BLaER1 (cell line): Measurements from ENCODE around the gene CFD.
"Not testable (repeated sequence)": the region's sequence is repeated elsewhere in the genome, so short reads cannot be mapped to it uniquely, and the experiment has no call there.

Source experiments
- H3K27ac ChIP-seq: shearing (Covaris generic); formaldehyde crosslinking; 2 replicates; pipeline ENCODE4 v1.8.1; 2022
- H3K27me3 ChIP-seq: shearing (Covaris generic); formaldehyde crosslinking; 2 replicates; pipeline ENCODE4 v1.8.1; 2022
- H3K36me3 ChIP-seq: shearing (Covaris generic); formaldehyde crosslinking; 2 replicates; pipeline ENCODE4 v1.8.1; 2022
- H3K4me1 ChIP-seq: shearing (Covaris generic); formaldehyde crosslinking; 2 replicates; pipeline ENCODE4 v1.8.1; 2022
- H3K4me2 ChIP-seq: shearing (Covaris generic); formaldehyde crosslinking; 2 replicates; pipeline ENCODE4 v1.8.1; 2022
- H3K4me3 ChIP-seq: shearing (Covaris generic); formaldehyde crosslinking; 2 replicates; pipeline ENCODE4 v1.8.1; 2022
- H3K9ac ChIP-seq: shearing (Covaris generic); formaldehyde crosslinking; 2 replicates; pipeline ENCODE4 v1.8.1; 2022
- H3K9me3 ChIP-seq: shearing (Covaris generic); formaldehyde crosslinking; 2 replicates; pipeline ENCODE4 v1.8.1; 2022
- H4K20me1 ChIP-seq: shearing (Covaris generic); formaldehyde crosslinking; 2 replicates; pipeline ENCODE4 v1.8.1; 2022
- Cebpa-rat ChIP-seq: shearing (Covaris generic); IDR thresholded peaks from 2 replicates; pipeline ENCODE4 v1.8.1; 2022

Gene CFD

DNA sequence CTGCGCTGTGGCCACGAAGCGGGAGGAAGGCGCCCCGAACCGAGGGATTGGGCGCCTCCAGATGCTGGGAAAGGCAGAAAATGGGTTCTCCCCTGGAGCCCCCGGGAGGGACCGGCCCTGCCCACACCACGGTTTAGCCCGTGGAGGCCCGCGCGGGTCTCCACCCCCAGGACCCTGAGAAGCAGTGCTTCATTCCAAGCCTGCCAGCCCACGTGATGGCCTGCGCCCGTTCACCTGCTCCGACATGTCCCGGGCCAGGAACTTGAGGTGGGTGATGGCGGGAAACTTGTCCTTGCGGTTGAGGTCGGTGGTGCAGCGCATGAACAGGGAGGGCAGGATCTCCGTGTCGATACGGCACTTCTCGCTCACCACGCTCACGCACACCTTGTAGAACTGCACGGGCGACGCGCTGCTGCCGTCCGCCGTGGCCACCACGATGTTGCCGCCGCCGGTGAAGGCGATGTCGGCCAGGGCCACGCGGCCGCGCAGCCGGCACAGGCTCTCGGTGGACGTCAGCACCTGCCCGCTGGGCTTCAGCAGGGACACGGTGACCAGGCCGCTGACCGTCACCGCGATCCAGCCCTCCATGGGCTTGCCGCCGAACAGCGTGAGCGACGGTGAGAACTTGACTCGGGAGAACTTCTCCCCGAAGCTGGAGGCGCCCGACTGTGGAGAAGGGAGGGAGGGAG lies 26.2 kb downstream of the CFD start:
- Histone ChIP-seq H3K27ac (no peak overlapping the region), H4K20me1 (peaks cover 66% of the 10 kb centered on the region; the same call in 1 of the 2 replicates), H3K9me3 (no peaks in the 10 kb centered on the region), H3K36me3 (peaks cover 100% of the 10 kb centered on the region), H3K27me3 (no peaks in the 10 kb centered on the region), H3K4me2 (no peak overlapping the region), H3K9ac (no peak overlapping the region), H3K4me1 (no peaks in the 10 kb centered on the region), H3K4me3 (no peak overlapping the region)
- TF ChIP-seq Cebpa-rat = no peak

DNA sequence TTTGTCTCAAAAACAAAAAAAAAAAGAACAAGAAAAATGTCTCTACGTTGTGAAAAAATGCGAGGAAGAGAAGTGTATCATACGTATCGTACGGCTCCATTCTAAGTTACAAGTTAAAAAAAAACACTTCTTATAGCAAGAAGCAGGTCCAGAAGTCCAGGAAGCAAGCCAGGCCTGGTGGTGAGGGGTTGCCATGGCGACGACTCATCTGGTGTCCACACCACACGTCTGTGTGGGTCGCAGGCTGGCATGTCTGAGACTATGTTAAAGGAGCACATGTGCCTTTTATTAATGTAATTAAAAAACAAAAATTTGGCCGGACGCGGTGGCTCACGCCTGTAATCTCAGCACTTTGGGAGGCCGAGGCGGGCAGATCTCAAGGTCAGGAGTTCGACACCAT lies 27.6 kb downstream of the CFD start:
- no peak overlapping the region for H3K9ac ChIP-seq
- TF ChIP-seq Cebpa-rat = no peak
- H3K9me3 ChIP-seq = no peaks in the 10 kb centered on the region
- H3K4me3 ChIP-seq = no peak overlapping the region
- no peaks in the 10 kb centered on the region for H3K27me3 ChIP-seq
- H3K4me2 ChIP-seq = no peak overlapping the region
- no peak overlapping the region for H3K27ac ChIP-seq
- peaks cover 66% of the 10 kb centered on the region for H4K20me1 ChIP-seq
- H3K36me3 ChIP-seq = peaks cover 93% of the 10 kb centered on the region
- H3K4me1 ChIP-seq = peaks cover 4% of the 10 kb centered on the region; the same call in 1 of the 2 replicates

DNA sequence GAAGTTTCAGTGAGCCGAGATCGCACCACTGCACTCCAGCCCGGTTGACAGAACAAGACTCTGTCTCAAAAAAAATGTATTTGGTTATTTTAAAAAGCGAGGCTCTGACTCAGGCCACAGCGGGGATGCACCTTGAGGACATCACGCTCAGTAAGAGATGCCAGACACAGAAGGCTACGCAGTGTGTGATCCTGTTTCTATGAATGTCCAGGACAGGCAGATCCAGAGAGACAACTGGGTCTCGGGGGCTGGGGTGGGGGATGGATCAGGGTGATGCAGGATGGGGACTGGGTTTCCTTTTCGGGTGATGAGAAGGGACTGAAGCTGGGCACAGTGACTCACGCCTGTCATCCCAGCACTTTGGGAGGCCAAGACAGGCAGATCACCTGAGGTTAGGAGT lies 28.1 kb downstream of the CFD start:
- peaks cover 66% of the 10 kb centered on the region for H4K20me1 ChIP-seq
- no peaks in the 10 kb centered on the region for H3K9me3 ChIP-seq
- H3K4me3 ChIP-seq = no peak overlapping the region
- no peak overlapping the region for H3K27ac ChIP-seq
- no peak for TF ChIP-seq Cebpa-rat
- H3K27me3 ChIP-seq = no peaks in the 10 kb centered on the region
- H3K9ac ChIP-seq = no peak overlapping the region
- H3K36me3 ChIP-seq = peaks cover 88% of the 10 kb centered on the region
- no peak overlapping the region for H3K4me2 ChIP-seq
- H3K4me1 ChIP-seq = peaks cover 5% of the 10 kb centered on the region; the same call in 1 of the 2 replicates

DNA sequence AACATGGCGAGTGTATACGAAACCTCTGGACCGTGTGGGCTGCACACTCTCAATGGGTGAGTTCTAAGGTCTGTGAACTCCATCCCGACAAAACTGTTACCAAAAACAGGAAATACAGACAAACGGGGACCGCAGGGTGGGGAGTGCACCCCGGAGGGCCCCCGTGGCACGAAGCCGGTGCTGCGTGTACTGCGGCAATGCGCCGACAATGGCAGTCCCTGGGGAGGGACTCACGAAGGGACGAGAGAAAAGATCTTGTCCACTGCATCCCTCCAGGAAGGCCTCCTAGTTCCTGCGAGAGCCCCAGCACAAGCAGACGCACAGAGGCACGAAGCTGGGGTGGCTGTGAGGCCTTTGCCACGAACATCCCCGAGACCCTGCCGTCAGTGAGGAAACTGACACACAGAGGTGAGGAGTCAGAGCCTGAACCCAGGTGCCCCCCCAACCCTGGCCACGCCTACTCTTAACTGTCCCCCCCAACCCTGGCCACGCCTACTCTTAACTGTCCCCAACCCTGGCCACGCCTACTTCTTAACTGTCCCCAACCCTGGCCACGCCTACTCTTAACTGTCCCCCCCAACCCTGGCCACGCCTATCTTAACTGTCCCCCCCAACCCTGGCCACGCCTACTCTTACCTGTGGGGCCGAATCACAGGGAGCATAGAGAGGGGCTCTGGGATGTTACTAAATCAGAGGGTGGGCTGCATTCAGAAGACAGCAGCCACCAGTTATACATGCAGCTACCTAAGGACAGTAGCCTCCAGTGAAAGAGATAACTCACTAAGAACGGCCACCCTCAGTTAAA lies 29.3 kb downstream of the CFD start:
- peaks cover 66% of the 10 kb centered on the region for H4K20me1 ChIP-seq
- H3K4me1 ChIP-seq = peaks cover 10% of the 10 kb centered on the region
- H3K9me3 ChIP-seq = no peaks in the 10 kb centered on the region
- H3K4me3 ChIP-seq = no peak overlapping the region
- peaks cover 76% of the 10 kb centered on the region for H3K36me3 ChIP-seq
- no peak overlapping the region for H3K9ac ChIP-seq
- TF ChIP-seq Cebpa-rat = no peak
- H3K4me2 ChIP-seq = no peak overlapping the region
- H3K27me3 ChIP-seq = no peaks in the 10 kb centered on the region
- no peak overlapping the region for H3K27ac ChIP-seq

DNA sequence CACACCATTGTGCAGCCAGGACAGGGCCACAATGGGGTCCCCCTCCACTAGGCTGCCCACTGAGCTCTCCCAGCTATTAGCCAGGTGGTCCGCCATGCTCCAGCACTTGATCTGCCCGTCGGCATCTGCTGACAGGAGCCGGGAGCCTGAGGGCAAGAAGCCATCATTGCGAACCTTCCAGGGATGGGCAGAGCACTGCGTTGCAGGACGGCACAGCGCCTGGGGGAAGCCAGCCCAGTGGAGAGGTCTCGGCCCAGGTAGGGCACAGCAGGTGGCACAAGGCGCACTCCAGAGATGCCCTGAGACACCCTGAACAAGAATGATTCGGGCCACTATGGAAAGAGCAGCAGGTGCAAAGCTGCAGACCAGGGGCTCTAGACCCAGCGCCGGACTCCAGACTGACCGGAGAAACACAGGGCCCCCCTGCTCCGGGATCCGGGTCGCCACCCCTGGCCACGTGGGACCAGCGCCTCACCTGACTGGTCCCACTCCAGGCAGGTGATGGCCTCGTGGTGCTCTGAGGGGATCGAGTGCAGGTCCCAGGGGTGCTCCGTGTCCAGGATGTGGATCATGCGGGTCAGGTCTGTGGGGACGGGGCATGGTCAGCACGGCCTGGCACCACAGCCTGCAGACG lies 30.3 kb downstream of the CFD start:
- H3K9me3 ChIP-seq = no peaks in the 10 kb centered on the region
- H3K9ac ChIP-seq = no peak overlapping the region
- no peak for TF ChIP-seq Cebpa-rat
- H3K4me3 ChIP-seq = no peak overlapping the region
- peaks cover 12% of the 10 kb centered on the region for H3K4me1 ChIP-seq
- peaks cover 63% of the 10 kb centered on the region for H4K20me1 ChIP-seq
- no peaks in the 10 kb centered on the region for H3K27me3 ChIP-seq
- peaks cover 66% of the 10 kb centered on the region for H3K36me3 ChIP-seq
- H3K4me2 ChIP-seq = no peak overlapping the region
- H3K27ac ChIP-seq = no peak overlapping the region

DNA sequence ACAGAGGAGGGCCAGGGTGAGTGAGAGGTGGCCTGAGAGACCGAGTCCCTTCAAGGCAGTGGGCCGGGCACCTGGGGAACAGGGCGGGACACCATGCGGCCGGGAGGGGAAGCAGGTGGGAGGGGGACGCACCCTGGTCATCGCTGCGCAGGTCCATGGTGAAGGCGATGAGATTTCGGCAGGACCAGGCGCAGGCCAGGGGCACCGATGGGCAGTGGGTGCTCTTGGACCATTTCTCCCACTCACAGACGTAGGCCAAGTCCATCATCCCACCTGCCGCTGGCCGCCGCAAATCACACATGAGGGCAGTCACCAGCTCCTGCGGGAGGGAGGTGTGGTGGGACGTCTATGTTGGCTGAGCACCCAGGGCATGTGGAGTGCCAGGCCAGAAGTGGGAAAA lies 31.4 kb downstream of the CFD start:
- TF ChIP-seq Cebpa-rat = no peak
- peaks cover 12% of the 10 kb centered on the region for H3K4me1 ChIP-seq
- H3K27me3 ChIP-seq = no peaks in the 10 kb centered on the region
- peaks cover 59% of the 10 kb centered on the region for H3K36me3 ChIP-seq
- no peak overlapping the region for H3K4me3 ChIP-seq
- H3K9me3 ChIP-seq = no peaks in the 10 kb centered on the region
- H4K20me1 ChIP-seq = peaks cover 54% of the 10 kb centered on the region
- no peak overlapping the region for H3K4me2 ChIP-seq
- H3K27ac ChIP-seq = no peak overlapping the region
- no peak overlapping the region for H3K9ac ChIP-seq

DNA sequence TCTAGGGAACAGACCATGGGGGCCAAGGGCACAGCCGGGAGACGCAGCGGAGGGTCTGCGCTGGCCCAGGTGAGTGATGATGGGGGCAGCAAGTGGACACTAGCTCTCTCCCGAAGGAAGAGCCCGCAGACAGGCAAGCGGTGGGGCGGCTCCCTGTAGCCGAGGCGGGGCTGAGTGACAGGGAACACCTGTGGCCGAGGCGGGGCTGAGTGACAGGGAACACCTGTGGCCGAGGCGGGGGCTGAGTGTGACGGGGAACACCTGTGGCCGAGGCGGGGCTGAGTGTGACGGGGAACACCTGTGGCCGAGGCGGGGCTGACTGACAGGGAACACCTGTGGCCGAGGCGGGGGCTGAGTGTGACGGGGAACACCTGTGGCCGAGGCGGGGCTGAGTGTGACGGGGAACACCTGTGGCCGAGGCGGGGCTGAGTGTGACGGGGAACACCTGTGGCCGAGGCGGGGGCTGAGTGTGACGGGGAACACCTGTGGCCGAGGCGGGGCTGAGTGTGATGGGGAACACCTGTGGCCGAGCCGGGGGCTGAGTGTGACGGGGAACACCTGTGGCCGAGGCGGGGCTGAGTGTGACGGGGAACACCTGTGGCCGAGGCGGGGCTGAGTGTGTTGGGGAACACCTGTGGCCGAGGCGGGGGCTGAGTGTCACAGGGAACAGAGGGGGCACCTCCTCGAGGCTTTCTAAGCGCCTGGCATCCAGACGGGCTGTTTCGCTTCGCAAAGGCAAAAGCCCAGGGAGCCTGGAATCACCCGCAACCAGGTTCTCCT lies 32.1 kb downstream of the CFD start:
- Histone ChIP-seq H3K4me2 (peak overlapping the region; percentile 94), H3K4me3 (peak overlapping the region; percentile 81), H3K27ac (peak overlapping the region; percentile 98; the same call in 1 of the 2 replicates), H3K4me1 (peaks cover 12% of the 10 kb centered on the region), H3K36me3 (peaks cover 59% of the 10 kb centered on the region), H4K20me1 (peaks cover 47% of the 10 kb centered on the region), H3K9ac (peak overlapping the region; percentile 96)
- not testable (repeated sequence) for H3K27me3 ChIP-seq, H3K9me3 ChIP-seq

DNA sequence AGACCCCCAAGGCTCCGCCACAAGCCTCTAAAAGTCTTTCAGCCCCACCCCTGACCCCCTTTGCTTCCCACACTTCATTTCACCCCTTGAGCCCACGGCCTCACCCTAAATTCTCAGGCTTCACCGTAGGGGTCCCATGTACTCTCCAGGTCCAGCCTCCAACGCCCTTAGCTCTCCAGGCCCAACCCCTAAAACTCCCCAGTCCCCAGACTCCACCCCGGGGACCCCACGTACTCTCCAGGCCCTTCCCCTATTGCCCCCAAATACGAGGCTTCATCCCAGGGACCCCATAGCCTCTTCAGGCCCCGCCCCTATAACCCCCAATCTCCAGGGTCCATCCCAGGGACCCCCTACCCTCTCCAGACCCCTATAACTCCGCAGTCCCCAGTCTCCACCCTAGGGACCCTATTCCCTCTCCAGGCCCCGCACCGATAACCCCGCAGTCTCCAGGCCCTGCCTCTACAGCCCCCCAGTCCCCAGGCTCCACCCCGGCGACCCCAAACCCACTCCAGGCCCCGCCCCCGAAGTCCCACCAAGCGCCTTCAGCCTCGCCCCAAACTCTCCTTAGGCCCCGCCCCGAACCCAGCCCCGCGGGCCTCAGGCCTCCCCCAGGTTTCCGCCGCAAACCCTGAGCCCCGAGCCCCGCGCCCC lies 32.9 kb downstream of the CFD start:
- no peaks in the 10 kb centered on the region for H3K27me3 ChIP-seq
- peak overlapping the region; percentile 94 for H3K4me2 ChIP-seq
- TF ChIP-seq Cebpa-rat = no peak
- peaks cover 14% of the 10 kb centered on the region for H3K4me1 ChIP-seq
- H3K36me3 ChIP-seq = peaks cover 59% of the 10 kb centered on the region
- peak overlapping the region; percentile 81 for H3K4me3 ChIP-seq
- peak overlapping the region; percentile 96 for H3K9ac ChIP-seq
- H3K27ac ChIP-seq = peak overlapping the region; percentile 98
- no peaks in the 10 kb centered on the region for H3K9me3 ChIP-seq
- H4K20me1 ChIP-seq = peaks cover 45% of the 10 kb centered on the region
